ENCODE data around the gene GSTO1.

DNA sequence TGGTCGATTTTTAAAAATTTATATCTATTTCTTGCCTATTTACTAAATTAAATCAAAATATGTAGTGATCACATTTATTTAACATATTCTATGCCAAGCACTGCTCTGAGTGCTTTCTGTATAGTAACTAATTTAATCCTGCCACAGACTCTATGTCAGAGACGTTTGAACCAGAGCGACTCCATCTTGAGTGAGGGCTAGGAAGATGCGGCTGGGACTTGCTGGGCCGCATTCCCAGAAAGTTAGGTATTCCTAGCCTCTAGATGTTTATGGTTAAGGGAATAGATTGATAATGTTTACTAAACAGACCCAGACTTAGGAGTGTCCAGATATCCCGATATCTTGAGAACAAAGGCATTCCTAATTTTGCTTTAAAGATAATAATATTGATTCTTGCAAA lies 3.2 kb upstream of the GSTO1 start:
- TF ChIP-seq, protein P1, sequence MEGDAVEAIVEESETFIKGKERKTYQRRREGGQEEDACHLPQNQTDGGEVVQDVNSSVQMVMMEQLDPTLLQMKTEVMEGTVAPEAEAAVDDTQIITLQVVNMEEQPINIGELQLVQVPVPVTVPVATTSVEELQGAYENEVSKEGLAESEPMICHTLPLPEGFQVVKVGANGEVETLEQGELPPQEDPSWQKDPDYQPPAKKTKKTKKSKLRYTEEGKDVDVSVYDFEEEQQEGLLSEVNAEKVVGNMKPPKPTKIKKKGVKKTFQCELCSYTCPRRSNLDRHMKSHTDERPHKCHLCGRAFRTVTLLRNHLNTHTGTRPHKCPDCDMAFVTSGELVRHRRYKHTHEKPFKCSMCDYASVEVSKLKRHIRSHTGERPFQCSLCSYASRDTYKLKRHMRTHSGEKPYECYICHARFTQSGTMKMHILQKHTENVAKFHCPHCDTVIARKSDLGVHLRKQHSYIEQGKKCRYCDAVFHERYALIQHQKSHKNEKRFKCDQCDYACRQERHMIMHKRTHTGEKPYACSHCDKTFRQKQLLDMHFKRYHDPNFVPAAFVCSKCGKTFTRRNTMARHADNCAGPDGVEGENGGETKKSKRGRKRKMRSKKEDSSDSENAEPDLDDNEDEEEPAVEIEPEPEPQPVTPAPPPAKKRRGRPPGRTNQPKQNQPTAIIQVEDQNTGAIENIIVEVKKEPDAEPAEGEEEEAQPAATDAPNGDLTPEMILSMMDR (IDR thresholded peaks at IDR 0.05) = no peak
- no peak for TF ChIP-seq POLR2A (IDR thresholded peaks at IDR 0.05)

Measured in testis (tissue), 2 donors.